Transverse colon (tissue), 4 donors: Measurements from ENCODE around the gene ETS2.

Experiments
- EP300 ChIP-seq: sonication (generic); formaldehyde crosslinking; IDR thresholded peaks from one replicate; pipeline ENCODE4 v1.6.1; 2017; ENCODE audit warnings: antibody characterized with exemption, low read depth
- POLR2A ChIP-seq: fragments of 450-650 bp; IDR thresholded peaks from one replicate; pipeline ENCODE4 v1.6.1; 2016; ENCODE audit warnings: antibody characterized with exemption, mild to moderate bottlenecking, moderate library complexity
- POLR2AphosphoS5 ChIP-seq, 3 donors: sonication (generic); formaldehyde crosslinking; IDR thresholded peaks; one replicate each; pipeline ENCODE4 v1.6.1; 2016; ENCODE audit warnings: antibody characterized with exemption in 3 of 3
- TF ChIP-seq, protein P1 (sequence below), 5 experiments: fragments of 200-600 bp in 3 of 5; fragments of 450-650 bp in 2 of 5; sonication (generic) in 3 of 5; IDR thresholded peaks; 1 replicate in 2 of 5; 2 replicates in 3 of 5; pipeline ENCODE4 v1.5.1; 2016 to 2017; ENCODE audit warnings: antibody characterized with exemption in 5 of 5, inconsistent platforms in 3 of 5, mild to moderate bottlenecking in 2 of 5, moderate library complexity in 1 of 5

DNA sequence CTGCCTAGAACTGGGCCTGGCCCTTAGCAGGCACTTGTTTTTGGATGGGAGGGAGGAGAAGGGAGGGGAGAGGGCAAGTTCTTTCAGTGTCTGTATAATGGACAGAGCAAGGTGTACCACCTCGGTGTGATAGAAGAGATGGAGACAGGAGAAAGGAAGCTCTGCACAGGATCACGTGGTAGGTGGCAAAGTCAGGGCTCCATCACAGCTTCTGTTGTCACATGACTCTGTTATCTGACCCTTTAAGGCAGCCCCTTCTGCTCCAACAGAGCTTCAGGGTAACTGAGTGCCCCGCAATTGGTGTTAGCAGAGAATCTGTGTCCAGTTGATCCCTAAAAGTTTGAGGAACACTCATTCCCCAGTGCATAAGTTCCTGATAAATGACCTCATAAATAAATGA is 16.5 kb upstream of the ETS2 start:
- TF ChIP-seq, protein P1, sequence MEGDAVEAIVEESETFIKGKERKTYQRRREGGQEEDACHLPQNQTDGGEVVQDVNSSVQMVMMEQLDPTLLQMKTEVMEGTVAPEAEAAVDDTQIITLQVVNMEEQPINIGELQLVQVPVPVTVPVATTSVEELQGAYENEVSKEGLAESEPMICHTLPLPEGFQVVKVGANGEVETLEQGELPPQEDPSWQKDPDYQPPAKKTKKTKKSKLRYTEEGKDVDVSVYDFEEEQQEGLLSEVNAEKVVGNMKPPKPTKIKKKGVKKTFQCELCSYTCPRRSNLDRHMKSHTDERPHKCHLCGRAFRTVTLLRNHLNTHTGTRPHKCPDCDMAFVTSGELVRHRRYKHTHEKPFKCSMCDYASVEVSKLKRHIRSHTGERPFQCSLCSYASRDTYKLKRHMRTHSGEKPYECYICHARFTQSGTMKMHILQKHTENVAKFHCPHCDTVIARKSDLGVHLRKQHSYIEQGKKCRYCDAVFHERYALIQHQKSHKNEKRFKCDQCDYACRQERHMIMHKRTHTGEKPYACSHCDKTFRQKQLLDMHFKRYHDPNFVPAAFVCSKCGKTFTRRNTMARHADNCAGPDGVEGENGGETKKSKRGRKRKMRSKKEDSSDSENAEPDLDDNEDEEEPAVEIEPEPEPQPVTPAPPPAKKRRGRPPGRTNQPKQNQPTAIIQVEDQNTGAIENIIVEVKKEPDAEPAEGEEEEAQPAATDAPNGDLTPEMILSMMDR (IDR thresholded peaks at IDR 0.05), result no peak
- TF ChIP-seq EP300 (no peak), POLR2A (no peak), POLR2AphosphoS5 (IDR thresholded peaks at IDR 0.05) (no peak)
